Osteoblast (primary cell): ENCODE results near the gene ARL8A. TPM values are rescaled to one million over a fixed set of nuclear protein-coding genes. Genes with fewer than 3 reads are reported as not detected.

ENCODE experiments used
- DNase-seq: peaks from one replicate; pipeline ENCODE4 v3.0.0; 2011; ENCODE audit warnings: low spot score, mixed read lengths; ENCODE audit not compliant: insufficient read length; ENCODE audit errors: missing footprints
- H2AFZ ChIP-seq: 2 replicates; pipeline ENCODE4 v1.6.0; 2011; ENCODE audit warnings: mild to moderate bottlenecking, low read length
- H3K27ac ChIP-seq: 2 replicates; pipeline ENCODE4 v1.5.1; 2011; ENCODE audit warnings: mild to moderate bottlenecking, low read depth, low read length, moderate library complexity
- H3K27me3 ChIP-seq: 2 replicates; pipeline ENCODE4 v1.6.0; 2012; ENCODE audit warnings: mild to moderate bottlenecking, control low read depth, inconsistent platforms, low read length, moderate library complexity; ENCODE audit not compliant: insufficient read depth
- H3K36me3 ChIP-seq: 2 replicates; pipeline ENCODE4 v1.5.1; 2011; ENCODE audit warnings: mild to moderate bottlenecking, low read length, control low read depth, moderate library complexity; ENCODE audit not compliant: insufficient read depth
- H3K4me1 ChIP-seq: 2 replicates; pipeline ENCODE4 v1.5.1; 2011; ENCODE audit warnings: mild to moderate bottlenecking, low read length, control low read depth, moderate library complexity; ENCODE audit not compliant: insufficient read depth
- H3K4me2 ChIP-seq: 2 replicates; pipeline ENCODE4 v1.6.0; 2011; ENCODE audit warnings: mild to moderate bottlenecking, low read length; ENCODE audit not compliant: insufficient read depth
- H3K4me3 ChIP-seq: fragments of 200-600 bp; sonication (generic); 3 replicates; pipeline ENCODE4 v1.5.1; 2012; ENCODE audit warnings: mild to moderate bottlenecking, low read length, inconsistent platforms; ENCODE audit not compliant: insufficient read depth
- H3K79me2 ChIP-seq: 2 replicates; pipeline ENCODE4 v1.6.0; 2012; ENCODE audit warnings: mild to moderate bottlenecking, low read length, control low read depth, inconsistent platforms; ENCODE audit not compliant: insufficient read depth
- H3K9me3 ChIP-seq: 2 replicates; pipeline ENCODE4 v1.5.1; 2011; ENCODE audit warnings: low read depth, low read length, control low read depth
- H4K20me1 ChIP-seq: 2 replicates; pipeline ENCODE4 v1.6.0; 2012; ENCODE audit warnings: mild to moderate bottlenecking, low read length, control low read depth; ENCODE audit not compliant: insufficient read depth
- total RNA-seq: library from RNA; depleted of rRNA; stranded (reverse); fragments of >200 nt; gene quantifications from 2 replicates; pipeline ENCODE4 v1.2.3, GENCODE V29; 2012
- TF ChIP-seq, protein P1 (sequence below): IDR thresholded peaks from 2 replicates; pipeline ENCODE4 v1.5.1; 2011; ENCODE audit warnings: mild to moderate bottlenecking, low read depth, low read length, moderate library complexity; ENCODE audit errors: extremely low read depth

The ARL8A gene
- total RNA-seq, 1 donor = 24.2 TPM

GRCh38 chr1:202107801-202108731 is 36.5 kb downstream of the ARL8A start:
- Histone ChIP-seq H3K36me3 (no peaks in the 10 kb centered on the region), H3K27ac (no peak overlapping the region), H3K4me1 (peaks cover 14% of the 10 kb centered on the region), H4K20me1 (no peaks in the 10 kb centered on the region), H3K27me3 (no peaks in the 10 kb centered on the region), H3K4me2 (no peak overlapping the region), H3K4me3 (no peak overlapping the region), H3K9me3 (no peaks in the 10 kb centered on the region), H2AFZ (no peak overlapping the region), H3K79me2 (no peaks in the 10 kb centered on the region)
- DNase-seq = peak; percentile 54
- TF ChIP-seq, protein P1, sequence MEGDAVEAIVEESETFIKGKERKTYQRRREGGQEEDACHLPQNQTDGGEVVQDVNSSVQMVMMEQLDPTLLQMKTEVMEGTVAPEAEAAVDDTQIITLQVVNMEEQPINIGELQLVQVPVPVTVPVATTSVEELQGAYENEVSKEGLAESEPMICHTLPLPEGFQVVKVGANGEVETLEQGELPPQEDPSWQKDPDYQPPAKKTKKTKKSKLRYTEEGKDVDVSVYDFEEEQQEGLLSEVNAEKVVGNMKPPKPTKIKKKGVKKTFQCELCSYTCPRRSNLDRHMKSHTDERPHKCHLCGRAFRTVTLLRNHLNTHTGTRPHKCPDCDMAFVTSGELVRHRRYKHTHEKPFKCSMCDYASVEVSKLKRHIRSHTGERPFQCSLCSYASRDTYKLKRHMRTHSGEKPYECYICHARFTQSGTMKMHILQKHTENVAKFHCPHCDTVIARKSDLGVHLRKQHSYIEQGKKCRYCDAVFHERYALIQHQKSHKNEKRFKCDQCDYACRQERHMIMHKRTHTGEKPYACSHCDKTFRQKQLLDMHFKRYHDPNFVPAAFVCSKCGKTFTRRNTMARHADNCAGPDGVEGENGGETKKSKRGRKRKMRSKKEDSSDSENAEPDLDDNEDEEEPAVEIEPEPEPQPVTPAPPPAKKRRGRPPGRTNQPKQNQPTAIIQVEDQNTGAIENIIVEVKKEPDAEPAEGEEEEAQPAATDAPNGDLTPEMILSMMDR = no peak

DNA sequence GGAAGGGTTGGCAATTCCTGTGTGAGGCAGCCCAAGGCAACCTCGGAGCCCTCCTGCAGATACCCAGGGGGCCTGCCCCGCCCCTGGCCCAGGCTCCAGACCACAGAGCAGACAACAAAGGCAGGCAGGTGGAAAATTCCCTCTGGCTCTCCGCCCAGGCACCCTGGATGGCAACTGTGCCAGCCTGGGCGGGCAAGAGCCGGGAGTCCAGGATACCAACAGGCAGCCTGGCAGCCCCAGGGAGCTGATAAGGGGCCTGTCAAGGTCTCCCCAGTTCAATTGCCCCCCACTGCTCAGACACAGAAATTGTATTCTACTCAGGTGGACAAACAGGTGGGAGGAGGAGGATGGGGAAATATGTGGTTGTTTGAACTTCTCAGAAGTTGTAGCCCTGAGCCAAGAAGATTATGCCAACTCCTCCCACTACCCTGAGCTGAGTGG is 37.2 kb downstream of the ARL8A start:
- Histone ChIP-seq H3K27ac (no peak overlapping the region), H4K20me1 (no peaks in the 10 kb centered on the region), H3K4me2 (no peak overlapping the region), H3K36me3 (no peaks in the 10 kb centered on the region), H3K4me3 (no peak overlapping the region), H3K4me1 (peaks cover 10% of the 10 kb centered on the region), H2AFZ (no peak overlapping the region), H3K9me3 (no peaks in the 10 kb centered on the region), H3K27me3 (no peaks in the 10 kb centered on the region), H3K79me2 (no peaks in the 10 kb centered on the region)
- TF ChIP-seq, protein P1 = no peak
- DNase-seq = peak; percentile 32

- peak; percentile 54 for DNase-seq
Observed at GRCh38 chr1:202106340-202107254, 37.9 kb downstream of the ARL8A start.

More at GRCh38 chr1:202106340-202107254, 37.9 kb downstream of the ARL8A start:
- Histone ChIP-seq H3K79me2 (no peaks in the 10 kb centered on the region), H3K36me3 (no peaks in the 10 kb centered on the region), H3K4me3 (no peak overlapping the region), H2AFZ (no peak overlapping the region), H3K9me3 (no peaks in the 10 kb centered on the region), H4K20me1 (no peaks in the 10 kb centered on the region), H3K27me3 (no peaks in the 10 kb centered on the region), H3K27ac (no peak overlapping the region), H3K4me1 (peaks cover 10% of the 10 kb centered on the region), H3K4me2 (no peak overlapping the region)
- TF ChIP-seq, protein P1 = no peak
